OCI-M2 (cell line): ENCODE results near the gene ADGRD1.

Experiments used
- DNase-seq: peaks from one replicate; lab custom pipeline; 2025; ENCODE audit not compliant: unreplicated experiment; lab: John Stamatoyannopoulos, UW

Gene ADGRD1

DNA sequence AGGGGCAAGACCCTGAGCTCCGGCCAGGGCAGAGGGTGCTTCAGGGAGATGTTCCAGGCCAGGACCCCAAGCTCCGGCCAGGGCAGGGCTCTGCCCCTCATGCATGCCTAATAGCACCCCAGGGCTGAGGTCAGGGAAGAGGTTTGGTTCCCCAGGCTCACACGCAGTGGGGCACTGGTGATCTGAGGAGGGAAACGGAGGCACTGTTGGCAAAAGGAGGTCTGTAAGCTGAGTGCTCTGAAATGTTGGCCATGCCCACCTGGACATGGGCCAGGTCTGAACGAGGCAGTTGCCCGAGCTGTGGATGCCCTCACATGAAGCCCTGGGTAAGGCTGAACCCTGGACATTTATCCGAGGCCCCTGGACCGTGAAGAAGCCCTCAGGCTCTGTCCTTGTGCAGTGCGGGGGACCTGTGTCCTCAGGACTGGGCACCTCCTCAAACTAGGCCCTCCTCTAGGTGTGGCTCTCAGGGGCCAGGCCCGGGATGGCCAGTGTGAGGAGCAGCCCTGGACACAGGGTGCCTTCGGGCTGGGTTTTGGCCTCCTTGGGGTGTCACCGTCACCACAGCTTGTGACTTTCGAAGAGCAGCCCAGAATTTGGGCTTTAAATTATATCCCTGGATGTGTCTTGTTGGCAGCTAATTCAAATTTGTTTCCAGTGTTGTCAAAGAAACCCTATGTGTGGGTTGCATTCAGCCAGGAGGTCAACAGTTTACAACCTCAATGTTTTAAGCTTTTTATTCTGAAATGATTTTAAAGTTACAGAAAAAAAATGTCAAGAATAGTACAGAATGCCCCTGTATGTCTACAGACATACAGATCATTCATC lies 66.8 kb downstream of the ADGRD1 start:
- DNase-seq = no peak

DNA sequence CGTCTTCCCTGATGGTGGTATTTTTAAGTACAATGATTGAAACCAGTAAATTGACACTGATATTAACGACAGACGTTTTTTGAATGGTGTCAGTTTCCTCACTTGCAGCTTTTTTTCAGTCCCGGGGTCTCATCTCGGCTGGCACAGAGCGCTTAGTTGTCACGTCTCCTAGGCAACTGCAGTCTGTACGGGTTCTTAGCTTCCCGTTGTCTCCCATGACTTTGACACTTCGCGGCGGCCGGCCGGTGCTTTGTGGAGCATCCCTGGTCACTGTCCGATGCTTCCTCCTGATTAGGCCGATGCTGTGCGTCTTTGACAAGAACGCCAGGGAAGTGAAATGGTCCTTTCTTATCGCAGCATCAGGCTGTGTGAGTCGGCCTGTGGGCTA lies 67.4 kb downstream of the ADGRD1 start:
- DNase-seq = no peak

DNA sequence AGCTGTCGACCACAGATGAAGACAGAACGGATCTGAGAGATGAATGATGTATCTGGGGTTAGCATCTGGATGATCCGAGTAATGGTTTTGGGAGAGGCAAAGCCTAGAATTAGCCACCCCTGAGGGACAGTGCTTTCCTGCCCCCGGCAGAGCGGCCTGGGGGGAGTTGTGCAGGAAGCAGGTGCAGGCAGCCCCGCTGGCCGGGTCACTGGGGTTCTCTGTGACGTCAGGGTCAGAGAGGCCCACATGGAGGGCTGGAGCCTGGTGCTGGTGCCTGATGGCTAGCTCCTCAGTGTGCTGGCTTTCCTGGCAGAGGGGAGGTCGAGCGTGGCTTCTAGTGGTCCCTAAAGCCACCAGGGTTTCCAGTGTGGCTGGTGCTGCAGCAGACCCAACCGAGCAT lies 70.3 kb downstream of the ADGRD1 start:
- DNase-seq = no peak

DNA sequence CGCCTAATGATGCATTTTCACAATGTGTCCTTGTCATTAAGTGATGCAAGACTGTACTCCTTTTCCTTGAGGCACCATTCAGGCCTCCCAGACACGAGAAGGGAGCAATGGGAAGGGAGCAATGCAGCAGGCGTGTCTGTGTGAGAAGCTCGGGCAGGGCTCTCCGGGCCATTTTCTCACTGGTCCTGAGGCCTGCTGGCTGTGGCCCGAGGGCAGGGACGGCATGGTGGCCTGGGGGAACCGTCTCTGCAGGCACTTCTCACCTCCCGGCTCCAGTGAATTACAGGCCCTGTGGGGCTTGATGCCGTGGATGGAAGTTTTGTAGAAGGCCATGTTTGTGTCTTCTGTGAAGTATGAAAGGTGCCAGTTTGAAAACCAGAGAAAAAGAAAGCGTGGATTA lies 71.0 kb downstream of the ADGRD1 start:
- no peak for DNase-seq

DNA sequence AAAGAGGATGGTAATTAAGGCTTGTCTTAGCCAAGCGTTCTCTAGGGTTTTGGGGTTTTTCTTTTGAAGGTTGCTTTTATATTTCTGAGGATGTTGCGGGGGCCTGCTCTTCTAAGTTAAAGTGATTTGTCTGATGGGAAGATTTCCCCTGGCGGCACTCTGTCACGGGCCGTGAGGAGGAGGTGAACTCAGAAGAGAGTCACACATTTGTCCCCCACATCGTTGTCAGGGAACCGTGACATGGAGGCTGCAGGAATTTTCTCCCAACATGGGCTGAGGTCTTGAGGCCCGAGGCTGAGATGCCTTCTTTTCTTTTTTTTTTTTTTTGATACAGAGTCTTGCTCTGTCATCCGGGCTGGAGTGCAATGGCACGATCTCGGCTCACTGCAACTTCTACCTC lies 71.5 kb downstream of the ADGRD1 start:
- no peak for DNase-seq

DNA sequence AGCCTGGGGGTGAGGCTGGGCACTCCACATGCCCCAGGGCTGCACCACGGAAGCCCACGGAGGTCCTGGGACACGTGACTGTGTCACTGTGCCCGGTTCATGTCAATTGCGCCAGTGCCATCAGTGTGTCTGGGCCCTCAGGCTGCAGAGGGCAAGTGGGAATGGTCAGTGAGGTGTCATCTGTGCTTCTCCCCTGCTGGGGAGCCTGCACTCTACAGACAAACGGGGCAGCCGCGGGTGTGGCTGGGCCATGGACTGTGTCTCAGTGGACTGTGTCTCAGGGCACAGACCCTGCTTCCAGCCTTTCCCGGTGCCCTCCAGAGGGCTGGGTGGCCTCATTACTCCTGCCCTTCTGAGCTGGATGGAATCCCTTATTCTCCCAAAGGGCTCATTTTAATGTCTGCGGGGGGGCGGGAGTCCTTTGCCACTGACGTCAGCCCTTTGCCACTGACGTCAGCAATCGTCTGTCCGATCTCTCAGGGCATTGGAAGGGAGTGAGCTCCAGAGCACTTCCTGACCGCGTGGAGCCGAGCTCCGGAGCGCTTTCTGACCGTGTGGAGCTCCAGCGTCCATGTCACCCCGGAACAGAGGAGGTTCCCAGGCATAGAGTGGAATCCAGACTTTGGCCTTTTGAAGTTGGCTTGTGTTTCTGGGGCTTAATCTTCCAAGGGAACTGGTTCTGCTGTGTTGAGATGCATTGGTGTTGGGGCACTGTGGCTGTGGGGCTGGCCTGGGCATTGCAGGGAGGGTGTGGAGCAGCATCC lies 72.4 kb downstream of the ADGRD1 start:
- DNase-seq = no peak

DNA sequence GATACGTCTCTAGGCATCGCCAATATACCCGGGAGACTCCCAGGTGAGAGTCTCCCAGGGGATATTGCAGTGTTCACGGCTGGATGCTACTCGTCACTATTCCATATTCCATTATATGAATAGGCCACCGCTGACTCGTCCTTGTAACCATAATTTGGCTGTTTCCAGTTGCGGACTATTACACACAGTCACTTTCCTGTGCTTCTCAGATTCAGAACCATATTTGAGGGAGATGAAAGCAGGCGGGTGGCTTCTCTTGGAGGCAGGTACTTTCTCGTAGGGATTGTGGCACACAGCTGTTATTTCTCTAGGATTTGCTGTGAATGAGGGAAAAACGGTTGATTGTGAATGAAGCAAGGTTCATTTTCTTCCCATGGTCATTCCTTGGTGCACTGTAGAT lies 73.0 kb downstream of the ADGRD1 start:
- no peak for DNase-seq

DNA sequence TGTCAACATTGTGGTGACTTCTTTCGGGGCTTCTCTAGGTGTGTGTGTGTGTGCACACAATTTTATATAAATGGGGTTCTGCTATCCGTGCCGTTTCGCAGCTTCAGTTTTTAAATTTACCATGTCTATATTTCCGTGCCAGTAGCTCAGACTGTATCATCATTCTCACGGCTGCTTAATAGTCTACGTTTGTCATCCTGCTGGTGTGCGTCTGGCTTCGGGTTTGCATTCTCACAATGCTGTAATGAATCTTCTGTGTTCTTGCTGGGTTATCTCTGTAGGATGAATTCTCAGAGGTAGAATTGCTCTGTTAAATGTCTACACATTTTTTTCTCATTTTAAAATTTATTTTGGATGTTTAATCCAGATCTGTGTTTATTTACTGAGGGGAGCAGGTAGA lies 73.6 kb downstream of the ADGRD1 start:
- no peak for DNase-seq

DNA sequence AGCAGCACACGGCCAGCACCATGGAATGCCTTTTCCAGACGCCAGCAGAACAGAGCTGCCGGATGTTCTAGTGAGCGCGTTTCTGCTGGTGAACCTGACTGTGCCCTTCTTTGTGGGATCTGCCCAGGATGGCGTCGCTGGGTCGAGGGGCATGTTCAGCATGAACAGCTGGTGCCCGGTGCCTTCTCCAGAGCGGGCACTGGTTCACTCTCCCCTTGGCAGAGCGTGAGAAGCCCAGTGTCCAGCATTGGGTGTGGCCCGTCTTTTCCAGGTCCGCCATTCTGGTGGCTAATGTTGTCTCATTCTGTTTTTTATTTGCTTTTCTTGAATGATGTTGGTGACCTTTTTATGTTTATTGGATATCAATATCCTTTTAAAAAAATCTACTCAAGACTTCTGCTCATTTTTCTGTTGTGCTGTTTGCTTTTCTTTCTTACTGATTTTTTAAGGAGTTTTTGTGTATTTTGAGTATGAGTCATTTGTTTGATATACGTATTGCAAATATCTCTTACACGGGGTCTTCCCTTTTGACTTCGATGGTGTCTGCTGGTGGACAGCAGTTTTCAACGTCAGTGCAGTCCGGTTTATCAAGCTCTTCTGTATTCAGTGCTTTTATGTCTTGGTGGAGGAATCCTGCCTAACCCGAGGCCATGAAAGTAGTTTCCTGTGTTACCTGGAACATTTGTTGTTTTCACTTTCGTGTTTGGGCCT lies 74.3 kb downstream of the ADGRD1 start:
- DNase-seq = no peak

DNA sequence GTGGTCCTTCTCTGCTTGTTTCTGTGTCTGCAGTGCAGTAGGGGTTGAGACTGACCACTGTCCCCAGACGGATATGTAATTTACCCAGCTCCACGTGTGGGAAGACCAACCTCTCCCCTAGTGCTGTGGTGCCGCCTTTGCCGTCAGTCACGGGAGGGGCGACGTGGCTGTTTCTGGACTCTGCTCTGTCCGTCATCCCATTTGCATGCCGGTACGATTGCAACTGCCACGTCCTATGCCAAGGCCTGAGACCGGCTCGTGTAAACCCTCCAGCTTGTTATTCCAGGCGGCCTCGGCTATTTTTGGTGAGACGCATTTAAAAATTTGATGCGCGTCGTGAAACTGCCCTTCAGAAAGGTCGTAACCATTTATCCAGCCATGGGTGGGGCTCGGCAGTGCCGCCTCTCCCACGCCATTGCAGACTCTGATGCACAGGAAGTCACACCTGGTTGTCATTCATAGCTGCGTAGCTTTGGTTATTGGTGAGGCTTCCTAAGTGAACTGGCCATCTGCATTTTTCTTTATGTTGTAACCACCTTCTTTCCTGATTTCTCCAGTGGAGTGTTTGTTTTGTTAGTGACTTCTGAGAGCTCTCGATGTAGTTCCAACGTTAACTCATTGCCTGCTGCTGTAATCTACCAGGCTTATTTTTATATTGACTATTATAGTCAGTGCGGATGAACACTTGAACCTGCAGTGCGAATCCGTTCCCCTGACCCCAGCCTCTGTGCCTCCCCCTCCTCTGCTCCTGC lies 75.1 kb downstream of the ADGRD1 start:
- no peak for DNase-seq

DNA sequence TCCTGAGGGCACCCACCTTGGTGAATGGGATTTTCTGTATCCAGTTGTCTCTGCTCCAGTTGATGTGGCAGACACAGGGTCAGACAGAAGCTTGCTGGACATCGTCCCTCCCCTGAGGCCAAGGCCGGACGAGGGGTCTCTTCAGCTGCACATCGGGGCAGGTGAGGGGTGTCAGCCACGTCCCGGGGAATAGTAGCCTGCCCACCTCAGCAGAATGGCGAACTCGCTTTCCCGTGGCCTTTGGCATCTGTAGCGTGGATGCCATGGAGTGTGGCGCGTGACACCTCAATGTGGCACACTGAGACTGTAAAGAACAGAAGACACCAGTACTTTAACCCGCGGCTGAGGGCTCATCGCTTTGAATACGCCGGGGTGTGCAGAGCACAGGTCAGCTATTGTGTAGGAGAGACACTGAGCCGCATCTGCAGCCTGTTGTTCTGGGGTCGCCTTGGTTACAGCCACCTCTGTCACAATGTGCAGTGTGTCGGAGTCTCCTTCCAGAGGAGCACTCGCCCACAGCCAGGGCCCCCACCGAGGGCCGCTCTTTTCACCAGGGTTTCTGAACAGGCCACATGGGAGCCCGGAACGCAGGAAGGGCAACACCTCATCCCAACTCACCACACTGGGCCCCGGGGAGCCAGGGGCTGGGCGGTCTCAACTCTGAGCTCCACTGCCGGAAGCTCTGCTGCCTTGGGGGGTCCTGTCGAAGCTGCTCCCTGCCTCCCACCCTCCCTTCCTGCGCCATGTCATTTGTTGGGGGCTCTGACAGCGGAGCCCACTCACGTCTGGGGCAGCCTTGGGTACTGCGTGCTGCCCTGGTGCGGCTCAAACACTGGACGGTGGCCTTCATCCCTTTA lies 77.0 kb downstream of the ADGRD1 start:
- no peak for DNase-seq

DNA sequence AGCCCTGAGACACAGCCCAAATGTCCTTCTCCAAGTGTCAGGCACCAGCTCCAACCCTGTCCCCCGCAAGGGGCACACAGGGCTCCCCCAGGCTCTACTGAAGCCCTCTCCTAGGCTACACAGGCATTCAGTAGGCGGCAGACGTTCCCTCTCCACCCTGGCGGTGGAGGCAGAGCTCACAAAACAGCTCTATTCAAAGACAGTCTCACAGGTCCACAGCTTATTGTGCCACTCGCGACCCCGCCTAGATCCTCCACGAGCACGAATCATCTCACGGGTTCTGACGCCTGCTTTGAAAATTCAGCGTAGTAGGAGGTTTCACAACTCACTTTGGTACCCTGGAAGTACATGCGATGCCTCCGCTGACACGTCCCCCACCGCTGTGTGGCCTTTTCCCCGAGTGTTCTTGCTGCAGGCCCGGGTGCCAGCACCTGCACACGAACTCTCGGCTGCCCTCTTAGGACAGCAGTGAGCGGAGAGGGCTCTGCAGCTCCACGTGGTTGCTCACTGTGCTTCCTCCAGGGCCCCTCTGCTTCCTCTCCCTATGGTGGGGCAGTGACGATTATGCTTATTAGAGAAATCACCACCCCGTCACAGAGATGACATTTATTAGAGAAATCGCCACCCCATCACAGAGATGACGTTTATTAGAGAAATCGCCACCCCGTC lies 78.5 kb downstream of the ADGRD1 start:
- DNase-seq = no peak

DNA sequence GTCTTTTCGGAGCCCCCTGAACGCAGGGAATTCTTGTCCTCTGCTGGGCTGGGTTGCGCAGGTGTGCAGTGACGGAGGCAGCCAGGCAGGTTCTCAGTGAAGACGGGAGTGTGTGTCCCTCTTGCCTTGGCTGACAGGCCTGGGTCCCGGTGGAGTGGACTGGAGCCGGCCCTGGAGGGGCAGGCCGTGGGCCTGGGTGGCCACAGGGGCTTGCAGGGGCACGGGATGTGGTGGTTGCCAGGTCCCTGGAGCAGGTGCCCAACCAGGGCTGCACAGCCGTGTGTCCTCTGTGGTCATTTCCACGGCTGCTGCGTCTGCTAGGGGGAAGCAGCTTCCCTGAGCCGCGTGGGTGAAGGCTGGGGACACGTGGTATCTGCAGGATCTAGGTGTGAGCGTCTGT lies 79.8 kb downstream of the ADGRD1 start:
- DNase-seq = no peak

DNA sequence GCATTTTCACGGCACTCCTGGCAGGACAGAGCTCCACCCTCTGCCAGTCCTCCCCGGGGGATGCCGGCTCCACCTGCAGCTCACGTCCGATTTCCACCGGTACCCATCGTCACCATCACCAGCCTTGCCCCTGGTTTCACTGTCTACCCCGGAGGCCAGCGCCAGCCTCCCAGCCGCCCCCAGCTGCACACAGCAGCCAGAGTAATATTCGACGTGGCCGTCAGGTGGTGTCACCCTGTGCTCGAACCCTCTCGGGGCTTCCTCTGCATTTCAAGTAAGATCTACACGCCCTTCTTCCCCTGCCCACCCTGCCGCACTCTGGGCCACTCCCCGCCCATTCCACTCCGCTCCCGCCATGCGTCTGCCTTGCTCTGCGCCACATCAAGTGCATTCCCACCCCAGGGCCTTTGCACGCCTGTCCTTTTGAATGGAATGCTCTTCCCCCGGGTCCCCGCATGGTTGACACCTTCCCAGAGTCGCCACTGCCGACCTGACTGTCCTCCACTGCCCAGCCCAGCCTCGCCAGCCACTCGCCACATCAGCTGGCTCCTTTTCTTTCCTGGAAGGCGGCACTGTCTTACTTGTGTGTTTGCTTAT lies 80.3 kb downstream of the ADGRD1 start:
- no peak for DNase-seq

DNA sequence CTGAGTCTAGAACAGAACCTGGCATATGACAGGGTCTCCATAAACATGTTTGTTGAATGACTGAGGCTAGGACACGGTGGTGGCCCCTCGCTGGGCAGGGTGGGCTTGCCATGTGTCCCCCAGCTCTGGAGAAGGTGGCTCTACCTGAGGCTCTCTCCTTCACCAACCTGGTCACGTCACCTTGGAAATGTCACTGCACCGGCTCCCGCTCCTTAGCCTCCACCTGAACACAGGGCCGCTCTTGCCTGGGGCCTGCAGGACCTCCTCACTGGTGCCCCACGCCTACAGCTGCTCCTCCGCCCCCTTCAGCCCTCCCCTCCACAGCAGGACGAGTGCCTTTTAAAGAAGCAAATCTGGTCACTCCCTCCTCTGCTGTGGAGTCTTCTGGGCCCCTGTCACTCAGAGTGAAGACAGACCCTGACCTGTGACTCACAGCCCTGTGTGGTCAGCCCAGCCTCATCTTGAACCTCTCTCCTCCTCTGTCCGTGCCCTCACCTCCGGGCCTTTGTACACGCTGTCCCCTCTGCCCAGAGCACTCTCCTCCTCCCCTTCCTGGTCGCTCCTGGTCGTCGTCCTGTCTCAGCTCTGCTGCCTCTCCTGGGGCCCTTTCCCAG lies 81.0 kb downstream of the ADGRD1 start:
- DNase-seq = no peak

DNA sequence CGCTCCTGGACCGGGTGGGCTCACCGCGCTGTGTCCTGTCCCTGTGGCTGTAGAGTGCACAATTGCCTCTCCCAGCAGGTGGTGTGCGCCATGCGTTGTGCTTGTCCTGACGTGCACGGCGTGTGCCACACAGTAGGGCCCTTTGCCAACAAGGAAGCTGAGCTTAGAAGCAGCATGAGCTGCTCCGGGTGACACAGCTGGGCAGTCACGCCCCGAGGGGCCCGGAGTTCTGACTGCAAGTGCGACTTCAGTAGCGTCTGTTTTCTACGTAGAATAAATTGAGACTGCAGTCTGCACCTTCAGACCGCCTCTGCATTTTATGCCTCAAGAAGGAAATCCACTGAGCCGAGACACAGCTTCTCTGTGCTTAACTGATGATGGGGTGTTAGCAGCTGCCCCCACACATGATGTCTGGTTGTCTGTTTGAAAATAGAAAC lies 81.6 kb downstream of the ADGRD1 start:
- no peak for DNase-seq

DNA sequence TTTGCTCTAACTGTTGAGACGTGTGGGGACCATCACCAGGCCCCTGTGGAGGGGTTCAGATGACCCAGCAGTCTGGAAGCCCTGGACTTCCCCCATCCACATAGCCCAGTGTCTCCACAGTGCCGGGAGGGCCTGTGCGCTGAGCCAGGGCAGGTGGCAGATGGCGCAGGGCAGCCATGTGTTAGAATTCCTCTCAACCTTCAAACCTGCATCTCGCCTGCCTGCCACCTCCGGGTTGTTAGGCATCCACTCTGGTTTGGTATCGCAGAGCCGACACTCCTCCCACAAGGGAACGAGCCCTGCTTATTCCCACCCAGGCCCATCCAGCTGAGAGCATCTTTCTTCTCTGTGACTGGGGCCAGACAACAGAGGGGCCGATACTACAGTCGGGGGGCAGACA lies 84.5 kb downstream of the ADGRD1 start:
- no peak for DNase-seq

DNA sequence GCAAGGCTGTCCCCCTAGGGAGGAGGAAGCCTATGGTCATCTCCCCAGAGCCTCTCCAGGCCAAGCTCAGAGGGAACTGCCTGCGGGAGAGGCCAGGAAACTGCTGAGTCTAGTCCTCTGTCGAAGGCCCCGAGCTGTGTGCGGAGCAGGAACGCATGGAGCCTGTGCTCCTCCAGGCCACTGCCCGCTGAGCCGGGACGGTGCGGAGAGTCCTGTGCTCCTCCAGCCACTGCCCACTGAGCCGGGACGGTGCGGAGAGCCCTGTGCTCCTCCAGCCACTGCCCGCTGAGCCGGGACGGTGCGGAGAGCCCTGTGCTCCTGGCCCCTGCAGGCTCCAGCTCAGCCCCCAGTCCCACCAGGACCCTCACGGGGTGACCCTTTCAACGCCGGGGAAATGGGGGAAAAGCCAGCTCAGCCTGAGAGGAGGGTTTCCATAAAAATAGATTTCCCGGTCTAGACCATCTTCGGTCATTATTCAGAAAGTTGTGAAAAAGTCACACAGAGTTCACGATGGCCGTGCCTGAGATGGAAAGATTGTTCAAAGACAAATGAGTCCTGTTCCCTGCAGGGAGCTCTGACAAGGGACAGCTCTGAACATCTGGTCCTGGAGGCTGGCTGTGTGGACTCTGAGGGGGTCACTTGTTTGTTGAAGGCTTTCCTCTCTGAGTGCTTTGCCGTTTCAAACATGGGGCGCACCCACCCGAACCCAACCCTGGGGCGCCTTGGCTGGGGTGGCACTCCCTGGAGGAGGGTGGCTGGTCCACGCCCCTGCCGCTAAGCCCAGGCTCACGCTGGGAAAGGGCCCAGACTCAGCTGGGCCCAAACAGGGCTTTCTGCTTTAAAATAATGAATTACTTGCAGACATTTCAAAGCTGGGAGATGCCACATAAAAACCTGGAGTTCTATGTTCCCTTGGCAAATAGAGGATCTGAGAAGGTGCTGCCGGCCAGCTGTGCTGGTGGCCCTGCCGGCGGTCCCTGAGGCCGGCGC lies 85.5 kb downstream of the ADGRD1 start:
- DNase-seq = no peak
